OCI-LY1 (cell line): Measurements from ENCODE around the gene TNFSF15.

Experiments used
- EZH2 ChIP-seq: fragments of 200-600 bp; sonication (generic), shearing (Covaris generic); IDR thresholded peaks from 2 replicates; pipeline ENCODE4 v1.8.0; 2017; ENCODE audit warnings: borderline replicate concordance, mixed run types, mild to moderate bottlenecking, antibody characterized with exemption, low read length, moderate library complexity, mixed read lengths
- TF ChIP-seq, protein P1 (sequence below): fragments of 200-600 bp; sonication (generic), shearing (Covaris generic); IDR thresholded peaks from 2 replicates; pipeline ENCODE4 v1.5.1; 2017; ENCODE audit warnings: mild to moderate bottlenecking, antibody characterized with exemption, low read length, moderate library complexity, mixed read lengths

DNA sequence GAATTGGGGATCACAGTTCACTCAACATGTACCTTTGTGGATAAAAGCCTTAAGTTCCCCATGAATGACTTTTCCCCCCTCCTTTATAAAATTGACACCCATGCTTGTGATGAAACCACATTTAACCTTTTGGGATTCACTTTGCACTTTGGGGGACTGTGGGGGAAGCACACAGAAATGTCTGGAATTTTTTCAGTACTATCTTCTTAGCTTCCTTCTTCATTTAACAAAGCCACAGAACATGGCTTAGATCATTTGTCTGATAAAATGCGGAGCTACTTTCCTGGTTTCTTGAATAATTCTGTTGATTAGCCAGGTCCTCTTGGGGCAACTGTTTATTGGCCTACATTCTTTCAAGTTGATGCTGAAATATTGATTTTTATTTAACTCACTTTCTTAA, 29.9 kb downstream of the TNFSF15 start:
- TF ChIP-seq, protein P1, sequence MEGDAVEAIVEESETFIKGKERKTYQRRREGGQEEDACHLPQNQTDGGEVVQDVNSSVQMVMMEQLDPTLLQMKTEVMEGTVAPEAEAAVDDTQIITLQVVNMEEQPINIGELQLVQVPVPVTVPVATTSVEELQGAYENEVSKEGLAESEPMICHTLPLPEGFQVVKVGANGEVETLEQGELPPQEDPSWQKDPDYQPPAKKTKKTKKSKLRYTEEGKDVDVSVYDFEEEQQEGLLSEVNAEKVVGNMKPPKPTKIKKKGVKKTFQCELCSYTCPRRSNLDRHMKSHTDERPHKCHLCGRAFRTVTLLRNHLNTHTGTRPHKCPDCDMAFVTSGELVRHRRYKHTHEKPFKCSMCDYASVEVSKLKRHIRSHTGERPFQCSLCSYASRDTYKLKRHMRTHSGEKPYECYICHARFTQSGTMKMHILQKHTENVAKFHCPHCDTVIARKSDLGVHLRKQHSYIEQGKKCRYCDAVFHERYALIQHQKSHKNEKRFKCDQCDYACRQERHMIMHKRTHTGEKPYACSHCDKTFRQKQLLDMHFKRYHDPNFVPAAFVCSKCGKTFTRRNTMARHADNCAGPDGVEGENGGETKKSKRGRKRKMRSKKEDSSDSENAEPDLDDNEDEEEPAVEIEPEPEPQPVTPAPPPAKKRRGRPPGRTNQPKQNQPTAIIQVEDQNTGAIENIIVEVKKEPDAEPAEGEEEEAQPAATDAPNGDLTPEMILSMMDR, result no peak
- no peak for TF ChIP-seq EZH2
